ENCODE data around the gene SMCP.

The SMCP gene

DNA sequence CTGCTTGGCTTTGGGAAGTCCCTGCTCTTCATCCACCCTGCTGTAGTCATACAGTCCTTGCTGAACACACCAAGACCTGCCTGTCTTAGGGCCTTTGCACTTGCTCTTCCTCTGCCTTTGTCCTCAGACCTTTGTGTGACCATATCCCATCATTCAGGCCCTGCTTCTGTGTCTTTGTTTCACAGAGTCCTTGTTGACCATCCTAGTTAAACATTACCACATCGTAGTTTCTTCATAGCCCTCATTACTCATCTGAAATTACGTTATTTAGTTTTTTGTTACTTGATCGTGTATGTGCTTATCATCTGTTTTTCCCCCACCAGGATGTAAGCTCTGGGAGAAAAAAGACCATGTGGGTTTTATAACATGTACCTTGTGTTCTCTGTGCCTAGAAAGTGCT is 50.5 kb downstream of the SMCP start:
- DNase-seq: no peak
- H3K36me3 ChIP-seq: no peaks in the 10 kb centered on the region
- H3K4me1 ChIP-seq: no peaks in the 10 kb centered on the region
- no peak overlapping the region for H3K4me3 ChIP-seq
- H3K9me3 ChIP-seq: no peaks in the 10 kb centered on the region
- H3K27me3 ChIP-seq: no peaks in the 10 kb centered on the region
- intact Hi-C loops (cut with DNase I; ENCODE audit: low total_unique reads): no loop called here
- TF ChIP-seq, protein P1, sequence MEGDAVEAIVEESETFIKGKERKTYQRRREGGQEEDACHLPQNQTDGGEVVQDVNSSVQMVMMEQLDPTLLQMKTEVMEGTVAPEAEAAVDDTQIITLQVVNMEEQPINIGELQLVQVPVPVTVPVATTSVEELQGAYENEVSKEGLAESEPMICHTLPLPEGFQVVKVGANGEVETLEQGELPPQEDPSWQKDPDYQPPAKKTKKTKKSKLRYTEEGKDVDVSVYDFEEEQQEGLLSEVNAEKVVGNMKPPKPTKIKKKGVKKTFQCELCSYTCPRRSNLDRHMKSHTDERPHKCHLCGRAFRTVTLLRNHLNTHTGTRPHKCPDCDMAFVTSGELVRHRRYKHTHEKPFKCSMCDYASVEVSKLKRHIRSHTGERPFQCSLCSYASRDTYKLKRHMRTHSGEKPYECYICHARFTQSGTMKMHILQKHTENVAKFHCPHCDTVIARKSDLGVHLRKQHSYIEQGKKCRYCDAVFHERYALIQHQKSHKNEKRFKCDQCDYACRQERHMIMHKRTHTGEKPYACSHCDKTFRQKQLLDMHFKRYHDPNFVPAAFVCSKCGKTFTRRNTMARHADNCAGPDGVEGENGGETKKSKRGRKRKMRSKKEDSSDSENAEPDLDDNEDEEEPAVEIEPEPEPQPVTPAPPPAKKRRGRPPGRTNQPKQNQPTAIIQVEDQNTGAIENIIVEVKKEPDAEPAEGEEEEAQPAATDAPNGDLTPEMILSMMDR (IDR thresholded peaks at IDR 0.05): no peak
- H3K27ac ChIP-seq: no peak overlapping the region

DNA sequence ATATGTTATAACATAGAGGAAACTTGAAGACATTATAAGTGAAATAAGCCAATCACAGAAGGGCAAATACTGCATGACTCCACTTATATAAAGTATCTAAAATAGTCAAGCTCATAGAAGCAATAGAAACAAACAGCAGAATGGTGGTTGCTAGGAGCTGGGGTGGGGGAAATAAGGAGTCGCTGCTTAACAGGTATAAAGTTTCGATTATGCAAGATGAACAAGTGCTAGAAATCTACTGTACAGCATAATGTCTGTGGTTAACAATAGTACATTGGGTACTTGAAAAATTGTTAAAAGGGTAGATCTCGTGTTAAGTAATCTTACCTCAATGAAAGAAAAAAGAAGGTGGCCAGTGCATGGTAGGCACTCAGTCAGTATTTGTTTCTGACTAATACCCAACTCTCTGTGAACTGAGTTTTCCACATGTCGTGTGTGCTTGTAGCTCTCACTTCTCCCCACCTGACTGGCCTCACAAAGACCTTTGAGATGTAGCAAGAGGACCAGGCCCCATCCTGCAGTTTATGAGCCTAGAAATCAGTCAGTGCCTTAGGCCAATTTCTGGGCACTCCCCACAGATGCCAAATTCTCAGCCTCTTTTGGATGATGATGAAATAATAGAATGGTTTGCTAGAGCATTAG is 54.2 kb downstream of the SMCP start:
- no peaks in the 10 kb centered on the region for H3K9me3 ChIP-seq

DNA sequence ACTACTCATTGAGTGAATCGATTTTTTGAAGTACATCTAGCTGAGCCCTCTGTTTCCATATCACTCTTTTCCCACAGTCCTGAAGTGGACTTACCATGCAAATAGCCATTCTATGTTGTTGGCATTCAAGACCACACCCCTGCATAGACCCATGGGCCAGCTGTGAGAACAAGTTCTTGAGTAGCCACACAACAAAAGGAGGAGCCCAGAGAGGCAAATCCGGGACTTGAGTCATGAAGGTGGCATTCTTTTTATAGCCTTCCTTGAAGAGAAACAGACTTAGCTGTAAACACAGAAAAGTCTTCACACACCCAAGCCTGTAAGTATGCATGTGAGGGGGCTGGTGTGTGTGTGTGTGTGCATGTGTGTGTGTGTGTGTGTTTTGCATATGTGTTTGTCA is 55.1 kb downstream of the SMCP start:
- Histone ChIP-seq H3K4me3 (no peak overlapping the region), H3K4me1 (no peaks in the 10 kb centered on the region), H3K36me3 (no peaks in the 10 kb centered on the region), H3K9me3 (no peaks in the 10 kb centered on the region), H3K27ac (no peak overlapping the region), H3K27me3 (no peaks in the 10 kb centered on the region)
- TF ChIP-seq, protein P1 (IDR thresholded peaks at IDR 0.05): no peak
- DNase-seq: no peak
- intact Hi-C loops (cut with DNase I; ENCODE audit: low total_unique reads): no loop called here

More for the DNA sequence above, 54.2 kb downstream of the SMCP start:
- DNase-seq: no peak
- TF ChIP-seq, protein P1 (IDR thresholded peaks at IDR 0.05): no peak
- Histone ChIP-seq H3K36me3 (no peaks in the 10 kb centered on the region), H3K27me3 (no peaks in the 10 kb centered on the region), H3K4me3 (no peak overlapping the region), H3K4me1 (no peaks in the 10 kb centered on the region), H3K27ac (no peak overlapping the region)
- intact Hi-C loops (cut with DNase I; ENCODE audit: low total_unique reads): no loop called here

Data from tibial artery (tissue), 4 donors.